HepG2 (cell line): ENCODE measurements around the gene PDIA5.
A peak's percentile ranks its signal among the peaks of the same experiment; 100 is the strongest.

Source experiments
- ZNF501 ChIP-seq: sonication (generic); formaldehyde crosslinking; IDR thresholded peaks from 2 replicates; pipeline ENCODE4 v1.5.1; 2020; ENCODE audit warnings: mild to moderate bottlenecking, moderate library complexity, missing genetic modification reagents
- ZNF572 ChIP-seq: sonication (generic); formaldehyde crosslinking; IDR thresholded peaks from 2 replicates; pipeline ENCODE4 v1.5.1; 2020; ENCODE audit warnings: mild to moderate bottlenecking, missing genetic modification reagents
- TF ChIP-seq, protein P1 (sequence below), 2 experiments: fragments of 450-650 bp in 1 of 2; sonication (generic) in 1 of 2; formaldehyde crosslinking in 1 of 2; IDR thresholded peaks; 2 replicates each; pipeline versions ENCODE4 v1.6.1 to v1.8.0; 2016 to 2022; ENCODE audit warnings: antibody characterized with exemption in 1 of 2, mild to moderate bottlenecking in 1 of 2, missing genetic modification reagents in 1 of 2

DNA sequence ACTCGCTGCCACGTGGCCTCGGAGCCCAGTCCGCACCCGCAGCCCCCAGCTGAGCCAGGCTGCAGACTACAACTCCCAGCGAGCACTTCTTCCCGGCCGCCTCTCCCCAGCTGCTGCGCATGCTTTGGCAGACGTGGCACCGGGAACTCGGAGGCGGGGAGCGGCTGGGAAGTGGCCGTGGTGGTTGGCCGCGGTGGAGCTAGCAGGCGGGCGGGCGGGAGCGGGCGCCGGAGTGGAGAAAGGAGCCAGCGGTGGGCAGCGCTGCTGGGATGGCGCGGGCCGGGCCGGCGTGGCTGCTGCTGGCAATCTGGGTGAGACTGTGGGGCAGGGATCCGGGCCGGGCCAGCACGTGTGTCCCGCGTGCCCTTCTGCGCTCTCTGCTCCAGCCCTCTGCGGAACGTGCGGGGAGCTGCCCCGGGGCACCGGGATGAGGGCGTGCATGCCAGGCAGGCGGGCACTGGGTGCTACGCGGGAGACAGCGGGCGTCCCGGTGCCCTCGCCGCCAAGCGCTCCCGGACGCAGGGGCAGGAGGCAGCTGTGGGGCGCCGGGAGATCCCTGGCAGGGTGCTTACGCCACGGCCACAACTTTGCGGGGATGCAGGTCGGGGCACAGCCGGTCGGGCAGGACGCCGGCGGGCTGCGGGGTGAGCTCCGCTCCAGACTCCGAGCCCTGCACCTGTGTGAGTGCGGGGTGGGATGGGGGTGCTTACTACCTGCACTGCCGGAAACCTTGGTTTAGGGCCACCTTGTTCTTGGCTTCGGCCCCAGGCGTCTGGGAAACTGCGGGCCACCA is at the start of gene PDIA5:
- TF ChIP-seq ZNF572 (no peak), ZNF501 (peak; percentile 97)
- TF ChIP-seq, protein P1, sequence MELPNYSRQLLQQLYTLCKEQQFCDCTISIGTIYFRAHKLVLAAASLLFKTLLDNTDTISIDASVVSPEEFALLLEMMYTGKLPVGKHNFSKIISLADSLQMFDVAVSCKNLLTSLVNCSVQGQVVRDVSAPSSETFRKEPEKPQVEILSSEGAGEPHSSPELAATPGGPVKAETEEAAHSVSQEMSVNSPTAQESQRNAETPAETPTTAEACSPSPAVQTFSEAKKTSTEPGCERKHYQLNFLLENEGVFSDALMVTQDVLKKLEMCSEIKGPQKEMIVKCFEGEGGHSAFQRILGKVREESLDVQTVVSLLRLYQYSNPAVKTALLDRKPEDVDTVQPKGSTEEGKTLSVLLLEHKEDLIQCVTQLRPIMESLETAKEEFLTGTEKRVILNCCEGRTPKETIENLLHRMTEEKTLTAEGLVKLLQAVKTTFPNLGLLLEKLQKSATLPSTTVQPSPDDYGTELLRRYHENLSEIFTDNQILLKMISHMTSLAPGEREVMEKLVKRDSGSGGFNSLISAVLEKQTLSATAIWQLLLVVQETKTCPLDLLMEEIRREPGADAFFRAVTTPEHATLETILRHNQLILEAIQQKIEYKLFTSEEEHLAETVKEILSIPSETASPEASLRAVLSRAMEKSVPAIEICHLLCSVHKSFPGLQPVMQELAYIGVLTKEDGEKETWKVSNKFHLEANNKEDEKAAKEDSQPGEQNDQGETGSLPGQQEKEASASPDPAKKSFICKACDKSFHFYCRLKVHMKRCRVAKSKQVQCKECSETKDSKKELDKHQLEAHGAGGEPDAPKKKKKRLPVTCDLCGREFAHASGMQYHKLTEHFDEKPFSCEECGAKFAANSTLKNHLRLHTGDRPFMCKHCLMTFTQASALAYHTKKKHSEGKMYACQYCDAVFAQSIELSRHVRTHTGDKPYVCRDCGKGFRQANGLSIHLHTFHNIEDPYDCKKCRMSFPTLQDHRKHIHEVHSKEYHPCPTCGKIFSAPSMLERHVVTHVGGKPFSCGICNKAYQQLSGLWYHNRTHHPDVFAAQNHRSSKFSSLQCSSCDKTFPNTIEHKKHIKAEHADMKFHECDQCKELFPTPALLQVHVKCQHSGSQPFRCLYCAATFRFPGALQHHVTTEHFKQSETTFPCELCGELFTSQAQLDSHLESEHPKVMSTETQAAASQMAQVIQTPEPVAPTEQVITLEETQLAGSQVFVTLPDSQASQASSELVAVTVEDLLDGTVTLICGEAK (IDR thresholded peaks at IDR 0.05): no peak
- TF ChIP-seq, protein P1 (CRISPR knock-in tag; IDR thresholded peaks at IDR 0.05): peak; percentile 82
